ENCODE data around the gene IFNL1.

IFNL1 gene

DNA sequence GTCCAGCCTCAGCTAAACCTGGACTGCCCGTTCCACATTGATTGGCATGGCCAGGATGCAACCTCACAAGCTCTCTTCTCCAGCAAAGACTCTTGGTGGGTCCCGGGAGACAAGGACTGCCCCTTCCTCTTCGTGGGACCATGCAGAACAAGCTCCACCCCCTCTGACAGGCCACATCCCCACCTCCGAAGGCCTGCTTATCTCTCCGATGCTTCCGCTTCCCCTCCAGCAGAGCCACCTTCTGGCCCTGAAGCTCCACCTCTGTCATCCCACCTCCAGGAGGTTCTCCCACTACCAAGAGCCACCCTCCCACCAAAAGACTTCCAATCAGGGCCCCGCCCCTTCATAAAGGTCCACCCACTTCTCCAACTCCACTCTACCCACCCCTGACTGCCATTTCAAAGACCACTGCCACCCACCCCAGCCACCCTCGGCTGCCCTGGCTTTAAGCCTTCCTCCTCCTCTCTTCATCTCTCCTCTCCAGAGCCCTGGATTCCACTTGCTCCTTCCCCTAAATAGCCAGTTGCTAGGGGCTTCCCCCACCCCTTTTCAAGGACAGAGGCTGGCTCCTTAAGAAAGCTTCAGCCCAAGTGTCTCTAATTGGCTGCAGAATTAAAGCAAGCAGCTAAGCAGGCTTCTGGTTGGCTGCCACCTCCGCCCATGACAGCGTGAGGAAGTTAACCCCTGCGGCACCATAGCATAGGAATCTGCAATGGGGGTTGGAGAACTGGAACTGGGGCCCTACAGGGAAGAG is 14.5 kb downstream of the IFNL1 start:
- no peaks in the 10 kb centered on the region for H3K9me3 Mint-ChIP-seq
- peaks cover 53% of the 10 kb centered on the region for H3K27me3 Mint-ChIP-seq (ENCODE audit: low read depth, poor library complexity)
- no peak overlapping the region for H3K4me3 Mint-ChIP-seq
- peaks cover 24% of the 10 kb centered on the region for H3K4me1 Mint-ChIP-seq
- TF ChIP-seq, protein P1, sequence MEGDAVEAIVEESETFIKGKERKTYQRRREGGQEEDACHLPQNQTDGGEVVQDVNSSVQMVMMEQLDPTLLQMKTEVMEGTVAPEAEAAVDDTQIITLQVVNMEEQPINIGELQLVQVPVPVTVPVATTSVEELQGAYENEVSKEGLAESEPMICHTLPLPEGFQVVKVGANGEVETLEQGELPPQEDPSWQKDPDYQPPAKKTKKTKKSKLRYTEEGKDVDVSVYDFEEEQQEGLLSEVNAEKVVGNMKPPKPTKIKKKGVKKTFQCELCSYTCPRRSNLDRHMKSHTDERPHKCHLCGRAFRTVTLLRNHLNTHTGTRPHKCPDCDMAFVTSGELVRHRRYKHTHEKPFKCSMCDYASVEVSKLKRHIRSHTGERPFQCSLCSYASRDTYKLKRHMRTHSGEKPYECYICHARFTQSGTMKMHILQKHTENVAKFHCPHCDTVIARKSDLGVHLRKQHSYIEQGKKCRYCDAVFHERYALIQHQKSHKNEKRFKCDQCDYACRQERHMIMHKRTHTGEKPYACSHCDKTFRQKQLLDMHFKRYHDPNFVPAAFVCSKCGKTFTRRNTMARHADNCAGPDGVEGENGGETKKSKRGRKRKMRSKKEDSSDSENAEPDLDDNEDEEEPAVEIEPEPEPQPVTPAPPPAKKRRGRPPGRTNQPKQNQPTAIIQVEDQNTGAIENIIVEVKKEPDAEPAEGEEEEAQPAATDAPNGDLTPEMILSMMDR (IDR thresholded peaks at IDR 0.05) = no peak
- H3K27ac Mint-ChIP-seq = peak overlapping the region; percentile 27
- DNase-seq = no peak
- H3K36me3 Mint-ChIP-seq (ENCODE audit: low read depth) = peaks cover 17% of the 10 kb centered on the region

GRCh38 chr19:39314016-39314728 is 18.0 kb downstream of the IFNL1 start:
- DNase-seq = no peak
- no peak overlapping the region for H3K27ac Mint-ChIP-seq
- peaks cover 20% of the 10 kb centered on the region for H3K36me3 Mint-ChIP-seq (ENCODE audit: low read depth)
- peaks cover 29% of the 10 kb centered on the region for H3K27me3 Mint-ChIP-seq (ENCODE audit: low read depth, poor library complexity)
- H3K4me1 Mint-ChIP-seq = peaks cover 15% of the 10 kb centered on the region
- no peak overlapping the region for H3K4me3 Mint-ChIP-seq
- TF ChIP-seq, protein P1 (IDR thresholded peaks at IDR 0.05) = no peak
- H3K9me3 Mint-ChIP-seq = no peaks in the 10 kb centered on the region

DNA sequence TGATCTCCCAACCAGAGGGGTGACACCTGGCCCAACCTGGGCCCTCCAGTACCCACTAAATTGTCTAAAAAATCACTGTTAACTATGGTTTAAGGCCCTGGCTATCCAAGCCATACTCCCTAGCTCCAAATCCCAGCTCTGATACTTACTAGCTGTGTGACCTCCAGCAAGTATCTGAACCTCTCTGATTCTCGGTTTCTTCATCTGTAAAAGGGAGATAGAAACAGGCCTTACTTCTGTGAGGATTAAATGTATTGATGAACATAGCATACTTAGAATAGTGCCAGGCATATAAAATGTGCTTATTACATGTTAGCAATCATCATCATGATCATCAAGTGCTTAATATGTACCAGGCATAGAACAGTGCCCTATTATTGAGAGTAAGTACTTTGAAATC is 19.7 kb downstream of the IFNL1 start:
- peaks cover 15% of the 10 kb centered on the region for H3K27me3 Mint-ChIP-seq (ENCODE audit: low read depth, poor library complexity)
- no peak overlapping the region for H3K4me3 Mint-ChIP-seq
- H3K36me3 Mint-ChIP-seq (ENCODE audit: low read depth) = peaks cover 20% of the 10 kb centered on the region
- peaks cover 21% of the 10 kb centered on the region for H3K4me1 Mint-ChIP-seq
- TF ChIP-seq, protein P1 (IDR thresholded peaks at IDR 0.05) = no peak
- H3K27ac Mint-ChIP-seq = no peak overlapping the region
- no peaks in the 10 kb centered on the region for H3K9me3 Mint-ChIP-seq
- no peak for DNase-seq

DNA sequence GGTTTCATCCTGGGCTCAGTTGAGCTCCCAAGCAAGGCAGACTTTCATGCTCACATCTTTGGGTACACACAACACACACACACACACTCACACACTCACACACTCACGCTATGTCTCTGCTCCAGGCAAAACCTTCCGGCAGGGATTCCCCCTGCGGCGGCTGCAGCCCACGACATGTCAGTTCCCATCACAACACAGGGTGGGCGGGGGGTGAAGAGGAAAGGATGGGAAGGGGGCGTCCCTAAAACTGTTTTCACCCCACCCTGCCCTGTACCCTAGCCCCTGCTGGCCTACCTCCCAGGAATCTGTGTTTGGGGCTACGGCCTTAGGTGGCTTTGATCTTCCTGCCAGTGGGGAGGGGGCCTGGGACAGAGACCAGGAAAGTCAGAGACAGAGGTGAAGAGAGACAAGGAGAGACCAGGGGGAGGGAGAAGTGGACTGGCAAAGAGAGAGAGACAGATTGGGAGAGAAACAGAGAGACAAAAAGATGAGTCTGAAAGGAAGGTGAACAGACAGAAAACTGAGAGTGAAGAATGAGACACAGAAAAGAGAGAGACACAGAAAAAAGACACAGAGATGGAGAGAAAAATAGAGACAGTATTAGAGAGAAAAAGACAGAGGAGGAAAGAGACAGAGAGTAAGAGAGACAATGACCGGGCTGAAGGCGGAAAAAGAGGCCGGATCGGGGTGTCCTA is 20.6 kb downstream of the IFNL1 start:
- Mint-ChIP-seq H3K4me1 (peaks cover 17% of the 10 kb centered on the region), H3K27me3 (ENCODE audit: low read depth, poor library complexity) (peaks cover 23% of the 10 kb centered on the region), H3K4me3 (no peak overlapping the region), H3K9me3 (no peaks in the 10 kb centered on the region), H3K36me3 (ENCODE audit: low read depth) (peaks cover 13% of the 10 kb centered on the region), H3K27ac (no peak overlapping the region)
- no peak for DNase-seq
- TF ChIP-seq, protein P1 (IDR thresholded peaks at IDR 0.05) = no peak

DNA sequence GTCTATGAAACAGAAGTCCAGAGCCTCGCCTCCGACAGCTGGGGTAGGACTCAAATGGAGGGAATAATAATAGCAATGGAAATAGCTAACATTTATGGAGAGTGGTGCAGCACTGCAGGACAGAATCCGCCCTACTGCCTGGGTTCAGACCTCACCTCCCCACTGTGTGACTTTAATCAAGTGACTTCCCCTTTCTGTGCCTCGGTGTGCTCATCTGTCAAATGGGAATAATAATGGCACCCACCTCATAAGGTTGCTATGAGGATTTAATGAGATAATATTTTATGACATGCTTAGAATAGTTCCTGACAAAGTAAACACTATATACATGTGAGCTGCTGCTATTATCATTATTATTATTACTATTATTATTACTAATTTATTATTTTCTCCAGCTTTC is 21.3 kb downstream of the IFNL1 start:
- Mint-ChIP-seq H3K27ac (no peak overlapping the region), H3K27me3 (ENCODE audit: low read depth, poor library complexity) (peaks cover 28% of the 10 kb centered on the region), H3K4me1 (peaks cover 17% of the 10 kb centered on the region), H3K9me3 (no peaks in the 10 kb centered on the region), H3K36me3 (ENCODE audit: low read depth) (peaks cover 13% of the 10 kb centered on the region), H3K4me3 (no peak overlapping the region)
- TF ChIP-seq, protein P1 (IDR thresholded peaks at IDR 0.05) = no peak
- DNase-seq = no peak
